Measurements from ENCODE around the gene LY6G5B.

The LY6G5B gene

DNA sequence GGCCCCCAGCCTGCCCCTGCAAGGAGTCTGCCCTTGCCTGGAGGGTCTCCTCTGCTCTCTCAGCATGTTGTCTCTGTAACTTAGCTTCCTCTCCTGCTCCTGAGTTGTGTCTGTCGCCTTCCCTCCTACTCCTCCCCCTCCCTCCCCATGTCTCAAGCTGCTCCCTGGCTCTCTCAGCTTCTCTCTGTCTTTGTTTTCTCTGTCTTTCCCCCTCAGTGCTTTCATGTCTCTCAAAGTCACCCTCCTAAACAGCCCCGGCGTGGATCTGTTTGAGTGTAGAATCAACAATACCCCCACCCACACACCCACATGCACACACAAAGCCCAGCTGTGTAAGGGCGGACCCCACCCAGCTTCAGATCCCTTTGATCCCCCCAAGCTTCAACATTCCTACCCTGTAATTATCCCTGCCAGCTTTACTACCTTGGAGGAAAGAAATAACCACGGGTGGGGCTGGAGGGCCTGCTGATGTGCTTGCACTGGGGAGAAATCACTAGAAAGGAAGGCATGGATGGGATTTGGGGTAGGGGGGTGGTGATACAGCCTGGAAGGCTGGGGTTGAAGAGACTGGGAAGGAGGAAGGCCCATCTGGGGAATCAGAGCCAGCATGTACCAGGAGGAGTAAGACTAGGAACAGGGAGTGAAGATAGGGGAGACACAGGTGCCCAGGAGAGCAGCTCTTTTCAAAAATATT, 44.4 kb downstream of the LY6G5B start:
- H3K27me3 ChIP-seq (replicated peaks; ENCODE audit: insufficient read depth, low read length): no peaks in the 10 kb centered on the region
- no peaks in the 10 kb centered on the region for H3F3A ChIP-seq (ENCODE audit: insufficient read depth, low read length)
- 0 out of 2 replicates have a peak, but pooled peaks cover 5% of the 10 kb centered on the region for H3K4me1 ChIP-seq (ENCODE audit: low read length)
- H3K4me3 ChIP-seq (ENCODE audit: low read length): no peak overlapping the region
- no peak for TF ChIP-seq EZH2 (optimal IDR thresholded peaks at IDR 0.05; ENCODE audit: low read depth, low read length)
- TF ChIP-seq EZH2phosphoT487 (IDR thresholded peaks at IDR 0.05; ENCODE audit: low read length): no peak
- TF ChIP-seq, protein P1, sequence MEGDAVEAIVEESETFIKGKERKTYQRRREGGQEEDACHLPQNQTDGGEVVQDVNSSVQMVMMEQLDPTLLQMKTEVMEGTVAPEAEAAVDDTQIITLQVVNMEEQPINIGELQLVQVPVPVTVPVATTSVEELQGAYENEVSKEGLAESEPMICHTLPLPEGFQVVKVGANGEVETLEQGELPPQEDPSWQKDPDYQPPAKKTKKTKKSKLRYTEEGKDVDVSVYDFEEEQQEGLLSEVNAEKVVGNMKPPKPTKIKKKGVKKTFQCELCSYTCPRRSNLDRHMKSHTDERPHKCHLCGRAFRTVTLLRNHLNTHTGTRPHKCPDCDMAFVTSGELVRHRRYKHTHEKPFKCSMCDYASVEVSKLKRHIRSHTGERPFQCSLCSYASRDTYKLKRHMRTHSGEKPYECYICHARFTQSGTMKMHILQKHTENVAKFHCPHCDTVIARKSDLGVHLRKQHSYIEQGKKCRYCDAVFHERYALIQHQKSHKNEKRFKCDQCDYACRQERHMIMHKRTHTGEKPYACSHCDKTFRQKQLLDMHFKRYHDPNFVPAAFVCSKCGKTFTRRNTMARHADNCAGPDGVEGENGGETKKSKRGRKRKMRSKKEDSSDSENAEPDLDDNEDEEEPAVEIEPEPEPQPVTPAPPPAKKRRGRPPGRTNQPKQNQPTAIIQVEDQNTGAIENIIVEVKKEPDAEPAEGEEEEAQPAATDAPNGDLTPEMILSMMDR (IDR thresholded peaks at IDR 0.05; ENCODE audit: low read length): no peak
- no peaks in the 10 kb centered on the region for H3K36me3 ChIP-seq (replicated peaks; ENCODE audit: insufficient read depth, low read length)
- no peak overlapping the region for H3K27ac ChIP-seq (ENCODE audit: low read length)
- no peaks in the 10 kb centered on the region for H4K20me1 ChIP-seq (ENCODE audit: insufficient read depth, low read length)
- no peak overlapping the region for H3K4me2 ChIP-seq (ENCODE audit: low read depth, low read length)
- DNase-seq: no peak
- no peak overlapping the region for H3K9ac ChIP-seq (ENCODE audit: low read length)
- H3K9me3 ChIP-seq (replicated peaks; ENCODE audit: insufficient read depth, low read length): no peaks in the 10 kb centered on the region
- no peaks in the 10 kb centered on the region for H3K79me2 ChIP-seq (ENCODE audit: low read length)
- no peaks in the 10 kb centered on the region for H3K9me2 ChIP-seq (replicated peaks; ENCODE audit: insufficient read depth, low read length)
- no peak overlapping the region for H2AFZ ChIP-seq (ENCODE audit: low read length)

DNA sequence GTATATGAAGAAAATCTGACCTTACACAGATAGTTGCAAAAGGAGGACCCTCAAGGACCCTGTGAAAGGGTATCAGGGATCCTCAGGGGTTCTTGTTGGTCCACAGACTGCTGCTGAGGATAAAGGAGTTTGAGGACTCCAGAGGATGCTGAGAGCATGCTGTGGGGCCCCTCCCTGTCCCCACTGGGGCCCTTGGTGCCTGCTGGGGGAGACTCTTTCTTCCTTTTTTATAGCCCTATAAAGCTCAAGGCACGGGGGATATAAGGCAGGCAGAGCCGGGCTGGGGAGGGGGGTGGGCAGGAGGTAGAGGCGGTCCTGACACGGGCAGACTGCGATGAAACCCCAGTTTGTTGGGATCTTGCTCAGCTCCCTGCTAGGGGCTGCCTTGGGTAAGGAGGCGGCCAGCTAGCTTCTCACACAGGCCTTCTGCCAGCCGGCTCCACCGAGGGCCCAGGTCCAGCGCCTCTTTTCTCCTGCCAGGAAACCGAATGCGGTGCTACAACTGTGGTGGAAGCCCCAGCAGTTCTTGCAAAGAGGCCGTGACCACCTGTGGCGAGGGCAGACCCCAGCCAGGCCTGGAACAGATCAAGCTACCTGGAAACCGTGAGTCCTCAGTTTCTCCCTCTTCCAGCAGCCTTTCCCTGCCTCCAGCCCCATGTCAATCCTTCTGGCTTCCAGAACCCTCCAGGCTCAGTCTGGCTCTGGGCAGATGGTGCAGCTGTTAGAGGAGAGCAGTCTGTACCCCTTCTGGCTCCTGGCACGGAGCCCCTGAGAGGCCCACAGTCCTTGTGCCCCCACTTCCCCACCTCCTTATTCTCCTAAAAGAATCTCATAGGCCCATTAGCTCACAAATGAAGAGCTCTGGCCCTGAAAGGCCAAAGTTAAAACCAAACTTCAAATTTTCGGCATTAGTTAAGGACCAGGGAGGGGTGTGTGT, 45.5 kb downstream of the LY6G5B start, which contains the start of gene LY6G6D:
TSS of gene LY6G6D (plus strand) at position 327 of the 937 bp plus-strand sequence. CDS start at position 335, 8 bp downstream.
- DNase-seq: no peak
- H3K9ac ChIP-seq (ENCODE audit: low read length): no peak within 1 kb of the TSS
- H3F3A ChIP-seq (ENCODE audit: insufficient read depth, low read length): no peaks in the 10 kb centered on the region
- H3K27ac ChIP-seq (ENCODE audit: low read length): no peak within 1 kb of the TSS
- H3K4me2 ChIP-seq (ENCODE audit: low read depth, low read length): no peak within 1 kb of the TSS
- H2AFZ ChIP-seq (ENCODE audit: low read length): no peak within 1 kb of the TSS
- no peak within 1 kb of the TSS for H3K4me3 ChIP-seq (ENCODE audit: low read length)
- H4K20me1 ChIP-seq (ENCODE audit: insufficient read depth, low read length): no peaks in the 10 kb centered on the region
- TF ChIP-seq, protein P1 (IDR thresholded peaks at IDR 0.05; ENCODE audit: low read length): no peak
- TF ChIP-seq EZH2 (optimal IDR thresholded peaks at IDR 0.05; ENCODE audit: low read depth, low read length) (no peak), EZH2phosphoT487 (IDR thresholded peaks at IDR 0.05; ENCODE audit: low read length) (no peak)
- no peaks in the 10 kb centered on the region for H3K9me3 ChIP-seq (replicated peaks; ENCODE audit: insufficient read depth, low read length)
- no peaks in the 10 kb centered on the region for H3K79me2 ChIP-seq (ENCODE audit: low read length)
- H3K36me3 ChIP-seq (replicated peaks; ENCODE audit: insufficient read depth, low read length): no peaks in the 10 kb centered on the region
- H3K4me1 ChIP-seq (ENCODE audit: low read length): 0 out of 2 replicates have a peak, but pooled peaks cover 5% of the 10 kb centered on the region
- no peaks in the 10 kb centered on the region for H3K27me3 ChIP-seq (replicated peaks; ENCODE audit: insufficient read depth, low read length)
- H3K9me2 ChIP-seq (replicated peaks; ENCODE audit: insufficient read depth, low read length): no peaks in the 10 kb centered on the region

DNA sequence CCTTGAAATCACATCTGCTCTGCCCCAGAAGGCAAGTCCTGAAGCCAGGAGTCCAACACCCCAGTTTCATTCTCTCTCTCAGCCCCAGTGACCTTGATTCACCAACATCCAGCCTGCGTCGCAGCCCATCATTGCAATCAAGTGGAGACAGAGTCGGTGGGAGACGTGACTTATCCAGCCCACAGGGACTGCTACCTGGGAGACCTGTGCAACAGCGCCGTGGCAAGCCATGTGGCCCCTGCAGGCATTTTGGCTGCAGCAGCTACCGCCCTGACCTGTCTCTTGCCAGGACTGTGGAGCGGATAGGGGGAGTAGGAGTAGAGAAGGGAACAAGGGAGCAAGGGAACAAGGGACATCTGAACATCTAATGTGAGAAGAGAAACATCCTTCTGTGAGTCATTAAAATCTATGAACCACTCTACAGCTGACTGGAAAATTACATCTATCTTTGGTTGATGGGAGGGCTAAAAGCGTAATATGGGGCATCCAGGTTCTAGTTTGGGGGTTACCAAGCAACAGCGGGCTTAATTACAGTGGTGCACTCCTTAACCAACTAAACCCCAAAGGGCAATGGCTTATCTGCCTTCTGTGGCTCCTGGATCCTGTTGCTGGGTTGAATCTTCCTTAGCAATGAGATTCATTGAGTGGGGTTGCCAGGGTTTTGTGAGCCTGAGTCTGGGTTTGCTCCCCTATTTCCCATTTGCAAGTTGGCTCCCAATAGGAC, 47.9 kb downstream of the LY6G5B start:
- Histone ChIP-seq H3K27me3 (replicated peaks; ENCODE audit: insufficient read depth, low read length) (no peaks in the 10 kb centered on the region), H3K9me2 (replicated peaks; ENCODE audit: insufficient read depth, low read length) (no peaks in the 10 kb centered on the region), H2AFZ (ENCODE audit: low read length) (no peak overlapping the region), H3K79me2 (ENCODE audit: low read length) (no peaks in the 10 kb centered on the region), H3K9ac (ENCODE audit: low read length) (no peak overlapping the region), H3K36me3 (replicated peaks; ENCODE audit: insufficient read depth, low read length) (no peaks in the 10 kb centered on the region), H3K27ac (ENCODE audit: low read length) (no peak overlapping the region), H3K4me1 (ENCODE audit: low read length) (no peaks in the 10 kb centered on the region), H3K9me3 (replicated peaks; ENCODE audit: insufficient read depth, low read length) (no peaks in the 10 kb centered on the region), H4K20me1 (ENCODE audit: insufficient read depth, low read length) (no peaks in the 10 kb centered on the region), H3K4me3 (ENCODE audit: low read length) (no peak overlapping the region), H3K4me2 (ENCODE audit: low read depth, low read length) (no peak overlapping the region), H3F3A (ENCODE audit: insufficient read depth, low read length) (no peaks in the 10 kb centered on the region)
- TF ChIP-seq EZH2phosphoT487 (IDR thresholded peaks at IDR 0.05; ENCODE audit: low read length): no peak
- TF ChIP-seq EZH2 (optimal IDR thresholded peaks at IDR 0.05; ENCODE audit: low read depth, low read length): no peak
- TF ChIP-seq, protein P1 (IDR thresholded peaks at IDR 0.05; ENCODE audit: low read length): no peak
- no peak for DNase-seq
